Psoas muscle (tissue), 8 donors: ENCODE results near the gene ACSF2. TPM values are rescaled to one million over a fixed set of nuclear protein-coding genes. Genes with fewer than 3 reads are reported as not detected.

ENCODE experiments used
- ATAC-seq, 4 donors: fragments of 200-7000 bp; cut with Tn5 transposase; one replicate each; pipeline ENCODE4 v1.9.1; 2020; ENCODE audit warnings: moderate library complexity in 3 of 4, mild to moderate bottlenecking in 2 of 4
- DNase-seq, 2 donors: peaks; one replicate each; pipeline ENCODE4 v3.0.0-alpha.2; 2020
- H3K27ac ChIP-seq: fragments of 200-600 bp; one replicate; pipeline ENCODE4 v1.8.0; 2022
- H3K27me3 ChIP-seq, 3 donors: fragments of 200-600 bp in 1 of 3; one replicate each; pipeline versions ENCODE4 v1.6.1 to v1.8.0; 2013 to 2022; ENCODE audit warnings: low read length in 2 of 3, mild to moderate bottlenecking in 2 of 3, moderate library complexity in 1 of 3; ENCODE audit not compliant: insufficient read depth in 3 of 3
- H3K36me3 ChIP-seq, 2 donors: fragments of 200-600 bp in 1 of 2; one replicate each; pipeline versions ENCODE4 v1.6.1 to v1.8.0; 2013 to 2022; ENCODE audit warnings: low read depth in 1 of 2, mild to moderate bottlenecking in 1 of 2, moderate library complexity in 1 of 2; ENCODE audit not compliant: insufficient read depth in 1 of 2
- H3K4me1 ChIP-seq: fragments of 200-600 bp; one replicate; pipeline ENCODE4 v1.8.0; 2022
- H3K4me3 ChIP-seq: fragments of 200-600 bp; one replicate; pipeline ENCODE4 v1.8.0; 2022; ENCODE audit warnings: mild to moderate bottlenecking
- H3K9me3 ChIP-seq: fragments of 200-600 bp; one replicate; pipeline ENCODE4 v1.8.0; 2022
- WGBS, 3 donors: extraction: QIAGEN DNeasy Blood & Tissue Kit; methylation state at CpG; one replicate each; pipeline versions ENCODE4 v1.1.6 to v1.1.7; 2013; 5-methylcytosine and 5-hydroxymethylcytosine counted together
- intact Hi-C, 2 donors: fragments of 100-400 bp; cut with DNase I; formaldehyde crosslinking; loops; one replicate each; pipeline versions ENCODE4 v1.11.0 to v1.14.2; 2022
- polyA plus RNA-seq, 3 donors: library from polyadenylated mRNA; stranded (reverse); fragments of 200-250 nt; gene quantifications; one replicate each; pipeline ENCODE4 v1.2.3, GENCODE V29; 2013
- total RNA-seq, 4 donors: library from RNA; stranded (reverse); fragmentation: NEBNext Ultra II Directional in 2 of 4; extraction: Animal tissue kit (Norgen Biotek cat#: 25700) in 2 of 4; gene quantifications; one replicate each; pipeline versions ENCODE4 v1.2.1 to v1.2.4, GENCODE V29; 2021 to 2023
- TF ChIP-seq, protein P1 (sequence below): fragments of 200-600 bp; IDR thresholded peaks from one replicate; pipeline ENCODE4 v1.8.0; 2022; ENCODE audit warnings: antibody characterized with exemption
- donor health status: healthy with polysubstance abuse.
- donor health status: DM: no; HTN: no; CAD: no; lungs with moderate emphysema.
- donor health status: Bipolar disorder and iron deficiency.
- donor health status: healthy.
- donor health status: DM: yes; HTN: yes; CAD: no.
- donor health status: DM: no; HTN: no; CAD: no.
- donor health status: DM: no; HTN: no; CAD: no.
- donor health status: DM: yes; HTN: yes; CAD: no.

The ACSF2 gene
- total and polyA plus RNA-seq, 7 donors: 14.4 to 72.3 (median 35.5) TPM

DNA sequence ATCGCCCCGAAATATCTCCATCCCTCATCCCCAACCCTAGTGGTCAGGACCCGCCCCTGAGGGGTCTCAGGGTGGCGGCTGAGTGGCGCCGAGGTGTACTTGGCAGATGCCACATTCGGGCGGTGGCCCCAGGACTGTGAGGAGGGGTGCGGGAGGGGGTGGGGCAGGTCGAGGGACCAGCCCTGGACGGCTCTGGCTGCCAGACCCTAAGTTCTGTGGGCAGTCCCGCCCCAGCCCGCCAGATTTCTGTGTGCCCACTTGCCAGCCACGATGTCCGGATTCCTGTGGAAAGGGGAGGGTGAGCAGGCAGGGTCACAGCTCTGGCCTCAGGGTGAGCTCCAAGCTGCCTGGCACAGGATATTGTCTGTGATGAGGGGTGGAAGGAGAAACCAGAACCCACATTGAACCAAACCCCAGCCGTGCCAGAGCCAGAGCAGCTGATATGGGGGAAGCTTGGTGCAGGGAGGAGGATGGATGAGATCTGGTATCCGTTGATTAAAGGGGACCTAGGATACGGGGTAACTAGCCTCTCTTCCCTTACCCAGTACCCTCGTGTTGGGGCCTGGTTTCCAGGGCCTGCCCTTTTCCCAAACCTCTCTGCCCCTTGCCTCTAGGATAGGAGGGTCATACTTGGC lies 43.8 kb downstream of the ACSF2 start:
- TF ChIP-seq, protein P1, sequence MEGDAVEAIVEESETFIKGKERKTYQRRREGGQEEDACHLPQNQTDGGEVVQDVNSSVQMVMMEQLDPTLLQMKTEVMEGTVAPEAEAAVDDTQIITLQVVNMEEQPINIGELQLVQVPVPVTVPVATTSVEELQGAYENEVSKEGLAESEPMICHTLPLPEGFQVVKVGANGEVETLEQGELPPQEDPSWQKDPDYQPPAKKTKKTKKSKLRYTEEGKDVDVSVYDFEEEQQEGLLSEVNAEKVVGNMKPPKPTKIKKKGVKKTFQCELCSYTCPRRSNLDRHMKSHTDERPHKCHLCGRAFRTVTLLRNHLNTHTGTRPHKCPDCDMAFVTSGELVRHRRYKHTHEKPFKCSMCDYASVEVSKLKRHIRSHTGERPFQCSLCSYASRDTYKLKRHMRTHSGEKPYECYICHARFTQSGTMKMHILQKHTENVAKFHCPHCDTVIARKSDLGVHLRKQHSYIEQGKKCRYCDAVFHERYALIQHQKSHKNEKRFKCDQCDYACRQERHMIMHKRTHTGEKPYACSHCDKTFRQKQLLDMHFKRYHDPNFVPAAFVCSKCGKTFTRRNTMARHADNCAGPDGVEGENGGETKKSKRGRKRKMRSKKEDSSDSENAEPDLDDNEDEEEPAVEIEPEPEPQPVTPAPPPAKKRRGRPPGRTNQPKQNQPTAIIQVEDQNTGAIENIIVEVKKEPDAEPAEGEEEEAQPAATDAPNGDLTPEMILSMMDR: no peak
- H3K4me1 ChIP-seq: peaks cover 42% of the 10 kb centered on the region
- ATAC-seq (peak in 3 of 4 donors; percentile 7 to 8 (median 8)), DNase-seq (no peak)
- intact Hi-C loops: loop anchor here in 1 of 2 donors (5.0 kb wide), 2 partner anchors 42 to 107 kb away; partner anchors contain the start of gene ACSF2
- no peaks in the 10 kb centered on the region for H3K27me3 ChIP-seq
- peak overlapping the region; percentile 71 for H3K27ac ChIP-seq
- H3K36me3 ChIP-seq: no peaks in the 10 kb centered on the region
- 24 to 45% (median 36%) methylated on average over 13 to 19 of the region's 19 CpGs for WGBS, 3 donors
- H3K9me3 ChIP-seq: no peaks in the 10 kb centered on the region
- H3K4me3 ChIP-seq: no peak overlapping the region

DNA sequence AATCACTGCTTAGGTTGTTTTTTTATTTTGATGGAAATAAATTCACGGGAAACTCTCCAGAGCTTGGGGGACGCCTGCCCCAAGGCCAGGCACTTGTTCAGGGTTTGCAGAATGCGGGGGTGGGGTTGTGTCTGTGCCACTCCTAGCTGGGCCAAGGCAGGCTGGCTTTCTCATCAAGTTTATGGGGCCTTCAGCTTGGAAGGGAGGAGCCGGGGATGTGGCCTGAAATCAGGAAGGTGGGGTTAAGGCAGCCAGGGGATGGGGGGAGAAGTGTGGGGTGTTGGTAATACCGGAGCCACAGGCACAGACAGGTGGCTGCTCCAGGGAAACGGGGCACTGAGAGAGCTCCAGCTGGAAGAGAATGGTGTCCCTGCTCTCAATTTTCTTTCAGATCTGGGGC lies 44.4 kb downstream of the ACSF2 start:
- peak in 2 of 4 donors; percentile 2 to 17 for ATAC-seq
- DNase-seq: no peak
- WGBS, 3 donors: 36 to 55% (median 43%) methylated on average over 6 of the region's 6 CpGs
- H3K27me3 ChIP-seq: no peaks in the 10 kb centered on the region
- no peaks in the 10 kb centered on the region for H3K9me3 ChIP-seq
- H3K27ac ChIP-seq: peak overlapping the region; percentile 71
- H3K4me3 ChIP-seq: no peak overlapping the region
- H3K36me3 ChIP-seq: no peaks in the 10 kb centered on the region
- TF ChIP-seq, protein P1: no peak
- intact Hi-C loops: loop anchor here in 1 of 2 donors (5.0 kb wide), 1 partner anchor 43 kb away; the partner anchor contains the start of gene ACSF2
- H3K4me1 ChIP-seq: peaks cover 42% of the 10 kb centered on the region

DNA sequence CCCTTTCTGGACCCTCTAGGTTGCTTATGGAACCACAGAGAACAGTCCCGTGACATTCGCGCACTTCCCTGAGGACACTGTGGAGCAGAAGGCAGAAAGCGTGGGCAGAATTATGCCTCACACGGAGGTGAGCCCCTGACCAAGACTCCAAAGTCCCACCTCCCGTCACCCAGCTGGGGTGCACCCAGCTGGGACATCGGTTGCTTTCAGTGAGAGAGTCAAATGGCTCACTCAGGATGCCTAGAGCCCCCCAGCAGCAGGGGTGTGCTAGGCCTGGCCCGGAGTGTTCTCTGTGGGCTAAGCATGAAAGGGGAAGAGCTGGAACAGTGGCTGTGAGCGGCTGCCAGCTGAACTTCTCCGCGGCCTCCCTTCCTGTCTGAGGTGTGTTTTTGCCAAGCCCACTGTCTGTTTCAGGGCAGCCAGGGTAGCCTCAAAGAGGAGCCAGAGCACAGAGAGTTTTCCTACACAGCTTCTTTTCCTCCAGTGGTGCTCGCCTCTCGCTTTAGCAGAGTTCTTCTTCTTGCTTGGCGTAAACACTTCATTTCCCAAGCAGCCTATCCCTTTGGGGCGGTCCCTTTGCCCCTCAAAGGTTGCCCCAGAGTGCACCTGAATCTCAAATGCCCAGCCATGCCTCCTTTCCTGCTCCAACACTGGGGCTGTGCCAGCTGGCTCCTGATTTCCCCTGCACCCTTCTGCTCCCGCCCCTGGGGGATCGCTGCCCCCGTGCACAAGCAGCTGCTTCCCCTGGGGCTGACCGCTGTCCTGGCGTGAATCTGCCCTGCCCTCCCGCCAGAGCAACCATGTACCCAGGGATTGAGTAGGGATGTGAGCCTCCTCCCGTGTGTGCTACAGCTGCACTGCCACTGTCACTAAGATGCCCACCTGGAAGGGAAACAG lies 45.2 kb downstream of the ACSF2 start:
- peak in 3 of 4 donors; percentile 13 to 27 (median 18) for ATAC-seq
- intact Hi-C loops: loop anchor here in 1 of 2 donors (5.0 kb wide), 1 partner anchor 44 kb away; the partner anchor contains the start of gene ACSF2
- no peaks in the 10 kb centered on the region for H3K9me3 ChIP-seq
- peak overlapping the region; percentile 71 for H3K27ac ChIP-seq
- TF ChIP-seq, protein P1: no peak
- peaks cover 42% of the 10 kb centered on the region for H3K4me1 ChIP-seq
- 41 to 61% (median 42%) methylated on average over 22 of the region's 22 CpGs for WGBS, 3 donors
- peak in 1 of 2 donors; percentile 61 for DNase-seq
- no peaks in the 10 kb centered on the region for H3K27me3 ChIP-seq
- H3K36me3 ChIP-seq: no peaks in the 10 kb centered on the region
- H3K4me3 ChIP-seq: no peak overlapping the region

DNA sequence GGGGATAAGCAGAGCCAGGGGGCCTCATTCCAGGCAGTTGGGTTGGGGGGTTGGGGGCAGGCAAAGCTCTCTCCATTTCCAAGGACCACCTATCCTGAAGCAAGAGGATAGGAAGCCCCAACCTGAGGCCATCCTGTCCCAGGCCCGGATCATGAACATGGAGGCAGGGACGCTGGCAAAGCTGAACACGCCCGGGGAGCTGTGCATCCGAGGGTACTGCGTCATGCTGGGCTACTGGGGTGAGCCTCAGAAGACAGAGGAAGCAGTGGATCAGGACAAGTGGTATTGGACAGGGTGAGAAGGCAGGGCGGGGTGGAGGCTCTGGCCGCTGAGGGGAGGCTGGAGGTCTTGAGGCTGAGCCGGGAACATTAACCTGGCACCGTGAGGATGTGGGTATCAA lies 46.3 kb downstream of the ACSF2 start:
- peaks cover 42% of the 10 kb centered on the region for H3K4me1 ChIP-seq
- TF ChIP-seq, protein P1: no peak
- DNase-seq (no peak), ATAC-seq (peak in 3 of 4 donors; percentile 5 to 9 (median 8))
- H3K27ac ChIP-seq: peak overlapping the region; percentile 71
- H3K4me3 ChIP-seq: no peak overlapping the region
- no peaks in the 10 kb centered on the region for H3K36me3 ChIP-seq
- H3K9me3 ChIP-seq: no peaks in the 10 kb centered on the region
- H3K27me3 ChIP-seq: no peaks in the 10 kb centered on the region
- WGBS, 3 donors: 76 to 87% (median 80%) methylated on average over 10 of the region's 10 CpGs
- intact Hi-C loops: loop anchor here (2.0 to 5.0 kb wide), 2 partner anchors 45 to 109 kb away; partner anchors contain the start of gene ACSF2 (in 1 of the 2)
